Thyroid gland (tissue), 4 donors: ENCODE data around the gene CEACAM1.

Experiments used
- POLR2A ChIP-seq, 2 donors: fragments of 450-650 bp; IDR thresholded peaks; one replicate each; pipeline ENCODE4 v1.6.1; 2017; ENCODE audit warnings: antibody characterized with exemption in 2 of 2, mild to moderate bottlenecking in 2 of 2, moderate library complexity in 1 of 2
- TF ChIP-seq, protein P1 (sequence below), 6 experiments: fragments of 200-600 bp in 3 of 6; fragments of 450-650 bp in 3 of 6; sonication (generic) in 3 of 6; IDR thresholded peaks; one replicate each; pipeline ENCODE4 v1.5.1; 2016 to 2019; ENCODE audit warnings: antibody characterized with exemption in 6 of 6, mild to moderate bottlenecking in 2 of 6, inconsistent platforms in 1 of 6, moderate library complexity in 1 of 6

GRCh38 chr19:42548552-42548951, 20.3 kb upstream of the CEACAM1 start:
- TF ChIP-seq, protein P1, sequence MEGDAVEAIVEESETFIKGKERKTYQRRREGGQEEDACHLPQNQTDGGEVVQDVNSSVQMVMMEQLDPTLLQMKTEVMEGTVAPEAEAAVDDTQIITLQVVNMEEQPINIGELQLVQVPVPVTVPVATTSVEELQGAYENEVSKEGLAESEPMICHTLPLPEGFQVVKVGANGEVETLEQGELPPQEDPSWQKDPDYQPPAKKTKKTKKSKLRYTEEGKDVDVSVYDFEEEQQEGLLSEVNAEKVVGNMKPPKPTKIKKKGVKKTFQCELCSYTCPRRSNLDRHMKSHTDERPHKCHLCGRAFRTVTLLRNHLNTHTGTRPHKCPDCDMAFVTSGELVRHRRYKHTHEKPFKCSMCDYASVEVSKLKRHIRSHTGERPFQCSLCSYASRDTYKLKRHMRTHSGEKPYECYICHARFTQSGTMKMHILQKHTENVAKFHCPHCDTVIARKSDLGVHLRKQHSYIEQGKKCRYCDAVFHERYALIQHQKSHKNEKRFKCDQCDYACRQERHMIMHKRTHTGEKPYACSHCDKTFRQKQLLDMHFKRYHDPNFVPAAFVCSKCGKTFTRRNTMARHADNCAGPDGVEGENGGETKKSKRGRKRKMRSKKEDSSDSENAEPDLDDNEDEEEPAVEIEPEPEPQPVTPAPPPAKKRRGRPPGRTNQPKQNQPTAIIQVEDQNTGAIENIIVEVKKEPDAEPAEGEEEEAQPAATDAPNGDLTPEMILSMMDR (IDR thresholded peaks at IDR 0.05): no peak
- no peak for TF ChIP-seq POLR2A (IDR thresholded peaks at IDR 0.05)
